ENCODE data around the gene ITGB2.

The ITGB2 gene

DNA sequence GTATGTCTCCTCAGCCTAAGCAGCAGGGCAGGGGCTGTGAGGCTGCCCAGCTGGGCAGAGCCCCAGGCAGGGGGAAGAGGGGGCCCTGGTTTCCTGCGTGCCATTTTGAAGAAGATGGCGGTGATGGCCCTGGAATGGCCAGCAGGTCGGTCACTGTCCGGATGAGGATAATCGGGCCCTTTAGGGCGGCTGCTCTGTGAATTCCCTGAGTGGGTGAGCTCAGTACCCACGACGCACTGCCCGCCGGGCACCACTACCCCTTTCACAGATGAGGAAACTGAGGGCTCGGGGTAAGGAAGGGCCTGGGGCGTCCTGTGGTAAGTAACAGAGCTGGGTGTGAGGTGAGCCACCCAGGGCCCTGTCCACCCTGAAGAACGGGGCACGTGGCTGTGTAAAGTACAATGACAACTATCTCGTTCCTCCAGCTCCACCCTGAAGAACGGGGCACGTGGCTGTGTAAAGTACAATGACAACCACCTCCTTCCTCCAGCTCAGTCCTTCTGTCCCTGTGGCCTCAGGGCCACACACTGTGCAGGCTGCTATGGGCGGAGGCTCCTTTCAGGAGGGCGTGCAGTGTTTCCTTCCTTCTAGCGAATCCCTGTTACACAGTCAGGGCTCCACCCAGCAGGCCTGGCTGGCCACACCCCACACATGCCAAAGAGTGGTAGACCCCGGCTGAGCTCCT lies 23.2 kb downstream of the ITGB2 start:
- DNase-seq (ENCODE audit: low read depth in 2 of 2): no peak

- no peak for DNase-seq (ENCODE audit: low read depth in 2 of 2)
Observed at GRCh38 chr21:44896561-44897286, 24.0 kb downstream of the ITGB2 start.

DNA sequence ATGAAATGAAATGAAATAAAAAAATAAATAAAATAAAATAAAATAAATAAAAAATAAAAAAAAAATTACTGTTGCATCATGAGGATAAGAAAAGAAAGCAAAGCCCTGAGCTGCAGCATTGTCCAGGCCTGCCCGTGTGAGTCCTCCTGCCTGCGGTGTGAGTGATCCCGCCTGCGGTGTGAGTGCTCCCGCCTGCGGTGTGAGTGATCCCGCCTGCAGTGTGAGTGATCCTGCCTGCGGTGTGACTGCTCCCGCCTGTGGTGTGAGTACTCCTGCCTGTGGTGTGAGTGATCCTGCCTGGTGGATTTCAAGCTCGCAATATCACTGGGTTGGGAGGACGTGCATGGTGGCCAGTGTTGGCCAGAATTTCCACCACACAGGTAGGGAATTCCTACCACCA lies 24.8 kb downstream of the ITGB2 start:
- no peak for DNase-seq (ENCODE audit: low read depth in 2 of 2)

- no peak for DNase-seq (ENCODE audit: low read depth in 2 of 2)
Observed at GRCh38 chr21:44894687-44895302, 25.9 kb downstream of the ITGB2 start.

- no peak for DNase-seq (ENCODE audit: low read depth in 2 of 2)
Observed at GRCh38 chr21:44893948-44894656, 26.6 kb downstream of the ITGB2 start.

GRCh38 chr21:44893278-44893556 lies 27.5 kb downstream of the ITGB2 start:
- DNase-seq (ENCODE audit: low read depth in 2 of 2): no peak

GRCh38 chr21:44892536-44893277 lies 28.0 kb downstream of the ITGB2 start:
- DNase-seq (ENCODE audit: low read depth in 2 of 2): peak; percentile 54 to 74

DNA sequence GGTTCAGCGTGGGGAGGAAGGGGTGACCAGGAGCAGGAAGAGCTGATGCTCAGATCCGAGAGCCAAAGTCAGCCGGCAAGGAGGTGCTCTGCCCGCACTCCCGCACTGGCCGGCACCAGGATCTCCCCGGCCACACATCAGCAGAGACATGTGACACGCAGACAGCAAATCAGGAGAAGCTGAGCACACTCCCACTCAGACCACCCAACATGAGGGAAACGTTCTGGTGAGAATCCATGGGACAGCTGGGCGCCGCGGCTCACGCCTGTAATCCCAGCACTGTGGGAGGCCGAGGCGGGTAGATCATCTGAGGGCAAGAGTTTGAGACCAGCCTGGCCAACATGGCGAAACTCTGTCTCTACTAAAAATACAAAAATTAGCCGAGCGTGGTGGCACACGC lies 28.6 kb downstream of the ITGB2 start:
- no peak for DNase-seq (ENCODE audit: low read depth in 2 of 2)

DNA sequence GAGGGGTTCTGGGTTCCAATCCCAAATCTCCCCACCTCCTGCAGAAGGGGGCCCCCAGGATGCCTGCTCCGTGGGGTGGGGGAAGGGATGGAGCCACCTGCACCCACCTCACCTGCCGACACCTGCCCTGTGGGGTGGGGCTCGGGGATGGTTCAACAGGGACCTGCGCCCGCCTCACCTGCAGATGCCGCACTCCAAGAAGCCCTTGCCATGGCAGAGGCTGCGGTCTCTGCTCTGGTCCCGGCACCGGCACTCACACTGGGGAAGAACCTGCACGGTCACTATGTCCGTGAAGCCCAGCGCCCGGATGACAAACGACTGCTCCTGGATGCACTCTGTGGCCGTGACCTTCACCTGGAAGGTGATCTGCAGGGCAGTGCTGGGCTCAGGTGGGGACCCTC lies 29.1 kb downstream of the ITGB2 start:
- DNase-seq (ENCODE audit: low read depth in 2 of 2): no peak

GRCh38 chr21:44890961-44891541 lies 29.6 kb downstream of the ITGB2 start:
- DNase-seq (ENCODE audit: low read depth in 2 of 2): no peak

DNA sequence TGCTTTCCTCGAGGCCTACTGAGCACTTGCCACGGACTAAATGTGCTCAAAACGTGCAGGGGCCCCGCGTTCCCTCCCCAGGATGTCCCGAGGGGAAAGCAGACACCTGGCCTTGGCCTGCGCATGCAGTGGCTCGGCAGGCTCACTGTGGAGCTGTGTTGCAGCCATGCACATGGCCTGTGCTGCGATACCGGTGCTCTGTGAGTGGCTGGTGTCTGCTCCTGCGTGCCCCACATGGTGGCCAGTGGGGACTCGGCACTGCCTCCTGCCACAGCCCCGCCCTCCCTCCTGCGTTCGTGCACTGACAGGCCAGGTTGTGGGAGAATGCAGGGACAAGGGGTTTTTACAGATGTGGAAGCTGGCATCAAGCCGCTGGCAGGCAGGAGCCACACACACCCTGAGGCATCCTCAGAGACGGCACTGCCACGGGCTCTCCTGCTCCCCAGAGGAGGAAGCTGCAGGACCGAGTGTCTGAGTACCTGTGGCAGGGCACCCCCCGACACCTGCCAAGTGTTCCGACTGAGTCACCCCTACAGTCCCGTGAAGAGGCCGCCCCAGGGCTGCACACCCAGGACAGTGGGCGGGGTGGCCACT lies 30.3 kb downstream of the ITGB2 start:
- DNase-seq (ENCODE audit: low read depth in 2 of 2): no peak

GRCh38 chr21:44889625-44890337 lies 30.9 kb downstream of the ITGB2 start:
- DNase-seq (ENCODE audit: low read depth in 2 of 2): no peak

DNA sequence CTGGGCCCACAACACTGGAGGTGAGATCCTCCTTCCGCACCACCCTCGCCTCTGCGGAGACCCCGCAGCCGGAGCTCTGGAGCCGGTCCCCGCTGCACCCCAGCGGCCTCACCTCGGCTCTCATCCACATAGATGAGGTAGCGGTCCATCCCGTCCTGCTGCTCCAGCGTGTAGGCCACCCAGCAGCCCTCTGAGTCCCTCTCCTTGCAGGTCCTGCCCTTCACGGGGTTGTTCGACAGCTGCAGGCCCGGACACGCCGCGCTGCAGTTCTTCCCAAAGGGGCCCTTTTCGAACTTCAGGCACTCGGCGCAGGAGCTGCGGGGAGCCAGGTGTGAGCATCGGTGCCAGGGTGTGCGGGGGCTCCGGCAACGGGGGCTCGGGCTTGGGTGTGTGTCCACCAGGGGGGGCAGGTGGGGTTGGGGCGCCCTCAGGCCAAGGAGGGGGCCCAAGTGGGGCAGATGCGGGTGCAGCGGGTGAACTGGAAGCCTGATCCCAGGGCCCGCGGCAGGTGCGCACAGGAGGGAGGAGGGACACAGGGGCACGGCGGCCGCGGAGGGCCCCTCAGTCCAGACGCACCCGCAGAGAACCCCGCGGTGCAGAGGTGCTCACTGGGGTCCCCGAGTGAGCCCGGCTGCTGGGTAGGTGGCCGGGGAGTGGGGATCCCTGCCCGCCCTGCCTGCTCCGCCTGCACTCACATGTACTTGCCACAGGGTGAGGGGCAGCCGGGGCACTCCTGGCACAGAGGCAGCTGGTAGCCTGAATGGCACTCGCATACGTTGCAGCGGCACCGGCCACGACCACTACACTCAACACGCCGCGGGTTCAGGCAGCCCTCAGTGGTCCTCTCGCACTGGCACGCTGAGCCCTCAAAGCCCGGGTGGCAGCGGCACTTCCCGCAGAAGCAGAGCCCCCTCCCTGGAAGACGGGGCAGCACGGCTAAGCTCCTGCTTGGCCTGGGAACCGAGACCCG lies 31.8 kb downstream of the ITGB2 start:
- no peak for DNase-seq (ENCODE audit: low read depth in 2 of 2)

DNA sequence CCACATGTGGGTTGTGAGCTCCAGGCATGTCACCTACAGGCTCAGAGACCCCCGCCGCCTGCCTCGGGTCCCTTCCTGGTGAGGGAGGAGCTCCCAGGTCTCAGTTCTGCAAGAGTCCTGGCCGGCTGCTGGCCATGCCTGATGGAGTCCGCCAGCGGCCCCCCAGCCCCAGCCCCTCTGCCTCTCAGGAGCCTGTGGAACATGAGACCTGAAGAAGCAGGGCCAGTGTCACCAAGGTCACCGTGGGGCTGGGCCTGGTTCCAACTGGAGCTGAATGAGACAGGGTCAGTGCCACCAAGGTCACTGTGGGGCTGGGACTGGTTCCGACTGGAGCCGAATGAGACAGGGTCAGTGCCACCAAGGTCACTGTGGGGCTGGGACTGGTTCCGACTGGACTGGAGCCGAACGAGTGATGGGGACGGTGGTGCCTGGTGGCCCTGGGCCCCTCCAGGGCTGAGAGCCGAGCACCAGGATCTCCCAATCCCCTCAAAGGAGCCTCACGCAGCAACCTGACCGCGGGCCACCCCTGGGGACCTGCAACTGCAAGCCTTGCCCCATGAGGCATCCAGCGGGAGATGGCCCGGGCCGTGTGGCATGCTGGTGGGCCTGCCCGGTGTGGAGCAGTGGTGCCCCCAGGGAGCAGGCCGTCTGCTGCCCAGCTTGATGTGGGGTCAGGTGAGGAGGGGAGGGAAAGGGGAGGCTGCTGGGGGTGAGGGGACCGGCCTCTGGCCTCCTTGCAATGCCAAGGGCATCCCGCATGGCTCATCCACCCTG lies 32.7 kb downstream of the ITGB2 start:
- DNase-seq (ENCODE audit: low read depth in 2 of 2): no peak

DNA sequence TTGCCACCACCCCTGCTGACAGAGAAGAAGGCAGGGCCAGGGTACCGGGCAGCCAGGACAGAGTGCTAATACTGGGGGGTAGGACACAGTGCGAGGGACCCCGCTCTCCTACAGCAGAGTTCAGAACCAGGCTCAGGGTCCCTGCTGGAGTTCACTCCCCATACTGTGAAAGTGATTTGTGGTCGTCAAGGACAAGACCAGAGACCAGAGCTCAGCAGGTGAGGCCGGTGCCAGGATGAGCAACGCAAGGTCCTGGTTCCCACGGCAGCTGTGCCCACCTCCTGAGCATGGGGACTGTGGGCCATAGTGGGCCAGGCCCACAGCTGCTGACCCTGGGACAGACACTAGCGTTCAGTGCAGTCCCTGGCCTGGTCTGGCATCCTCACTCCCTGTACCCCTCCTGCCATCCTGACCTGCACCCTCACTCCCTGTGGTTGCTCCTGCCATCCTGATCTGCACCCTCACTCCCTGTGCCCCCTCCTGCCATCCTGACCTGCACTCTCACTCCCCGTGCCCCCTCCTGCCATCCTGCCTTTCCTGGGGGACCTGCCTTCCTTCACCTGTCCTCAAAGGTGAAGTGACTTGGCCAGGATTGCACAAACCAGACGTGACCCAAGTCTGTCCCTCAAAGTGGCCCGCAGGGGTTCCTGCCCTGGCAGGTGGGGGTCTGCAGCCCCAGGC lies 33.4 kb downstream of the ITGB2 start:
- no peak for DNase-seq (ENCODE audit: low read depth in 2 of 2)

GRCh38 chr21:44886113-44887075 lies 34.3 kb downstream of the ITGB2 start:
- no peak for DNase-seq (ENCODE audit: low read depth in 2 of 2)

- no peak for DNase-seq (ENCODE audit: low read depth in 2 of 2)
Observed at GRCh38 chr21:44885615-44886014, 35.1 kb downstream of the ITGB2 start.

All from stimulated activated CD4-positive, alpha-beta T cell treated with anti-CD3 and anti-CD28 coated beads, Interleukin-12 subunit alpha, Interleukin-12 subunit beta, amount 100 ng/mL, for 24 hours (primary cell).